Type B pancreatic cell (in vitro differentiated cells): ENCODE results near the gene ARL6IP5. TPM values are rescaled to one million over a fixed set of nuclear protein-coding genes. Genes with fewer than 3 reads are reported as not detected.

Experiments
- DNase-seq: peaks from one replicate; pipeline ENCODE4 v3.0.0; 2021; ENCODE audit warnings: mixed read lengths; ENCODE audit not compliant: unreplicated experiment; ENCODE audit errors: extremely low spot score
- H3K27ac Mint-ChIP-seq: 2 replicates; pipeline ENCODE4 v1.8.0; 2021; ENCODE audit warnings: mild to moderate bottlenecking, mixed read lengths
- H3K27me3 Mint-ChIP-seq: 2 replicates; pipeline ENCODE4 v1.8.0; 2021; ENCODE audit warnings: mixed read lengths
- H3K36me3 Mint-ChIP-seq: 2 replicates; pipeline ENCODE4 v1.8.0; 2021; ENCODE audit warnings: mixed read lengths
- H3K4me1 Mint-ChIP-seq: one replicate; pipeline ENCODE4 v1.8.0; 2021; ENCODE audit warnings: mixed read lengths; ENCODE audit not compliant: unreplicated experiment
- H3K4me3 Mint-ChIP-seq: 2 replicates; pipeline ENCODE4 v1.8.0; 2021; ENCODE audit warnings: mild to moderate bottlenecking, mixed read lengths
- H3K9me3 Mint-ChIP-seq: 2 replicates; pipeline ENCODE4 v1.8.0; 2021; ENCODE audit warnings: mixed read lengths
- CTCF ChIP-seq: fragments of 200-600 bp; sonication (generic); conservative IDR thresholded peaks from 2 replicates; pipeline ENCODE4 v1.5.0; 2021; ENCODE audit warnings: antibody characterized with exemption, mild to moderate bottlenecking
- total RNA-seq: library from RNA; stranded (reverse); gene quantifications from 2 replicates; pipeline ENCODE4 v1.2.1, GENCODE V29; 2021; ENCODE audit warnings: low replicate concordance

Gene ARL6IP5
- total RNA-seq, 1 donor from 2014 or later = 49.2 TPM

GRCh38 chr3:69066121-69066520, 18.6 kb upstream of the ARL6IP5 start:
- no peak for TF ChIP-seq CTCF
- Mint-ChIP-seq H3K27me3 (no peaks in the 10 kb centered on the region), H3K36me3 (peaks cover 13% of the 10 kb centered on the region), H3K27ac (no peak overlapping the region), H3K4me3 (no peak overlapping the region), H3K9me3 (no peaks in the 10 kb centered on the region), H3K4me1 (no peaks in the 10 kb centered on the region)
- DNase-seq = no peak

GRCh38 chr3:69072928-69073327, 11.8 kb upstream of the ARL6IP5 start:
- Mint-ChIP-seq H3K4me3 (no peak overlapping the region), H3K36me3 (peaks cover 22% of the 10 kb centered on the region), H3K27ac (no peak overlapping the region), H3K9me3 (no peaks in the 10 kb centered on the region), H3K4me1 (peaks cover 9% of the 10 kb centered on the region), H3K27me3 (no peaks in the 10 kb centered on the region)
- DNase-seq = no peak
- no peak for TF ChIP-seq CTCF

- Mint-ChIP-seq H3K27me3 (no peaks in the 10 kb centered on the region), H3K4me3 (peak overlapping the region; percentile 89), H3K36me3 (no peaks in the 10 kb centered on the region), H3K4me1 (peaks cover 50% of the 10 kb centered on the region), H3K9me3 (no peaks in the 10 kb centered on the region), H3K27ac (peak overlapping the region; percentile 64)
- DNase-seq = no peak
- TF ChIP-seq CTCF = no peak
Observed at GRCh38 chr3:69079269-69080159, 5.2 kb upstream of the ARL6IP5 start.

- Mint-ChIP-seq H3K9me3 (no peaks in the 10 kb centered on the region), H3K4me1 (peaks cover 53% of the 10 kb centered on the region), H3K36me3 (no peaks in the 10 kb centered on the region), H3K4me3 (peak within 1 kb of the TSS; percentile 89), H3K27me3 (no peaks in the 10 kb centered on the region), H3K27ac (peak within 1 kb of the TSS; percentile 64)
- DNase-seq = peak; percentile 86
- peak; percentile 20 for TF ChIP-seq CTCF
Observed at GRCh38 chr3:69080233-69080920, 4.4 kb upstream of the ARL6IP5 start, which contains the start of gene UBA3. Gene UBA3 (minus strand): TSS chr3:69080365. CDS start chr3:69080353, 12 bp downstream.

GRCh38 chr3:69081583-69082262, 3.0 kb upstream of the ARL6IP5 start:
- no peak for DNase-seq
- Mint-ChIP-seq H3K27me3 (no peaks in the 10 kb centered on the region), H3K9me3 (no peaks in the 10 kb centered on the region), H3K4me1 (peaks cover 60% of the 10 kb centered on the region), H3K36me3 (no peaks in the 10 kb centered on the region), H3K4me3 (peak overlapping the region; percentile 79), H3K27ac (peak overlapping the region; percentile 46)
- TF ChIP-seq CTCF = no peak
